K562 (cell line): ENCODE results near the gene PHB1.

Experiments
- HMG20A ChIP-seq: fragments of 450-650 bp; formaldehyde crosslinking; conservative IDR thresholded peaks from 2 replicates; pipeline ENCODE4 v1.4.0; 2020; ENCODE audit warnings: mild to moderate bottlenecking, mixed read lengths
- NR3C1 ChIP-seq: sonication (generic); formaldehyde crosslinking; IDR thresholded peaks from 2 replicates; pipeline ENCODE4 v1.8.1; 2022; ENCODE audit warnings: missing genetic modification reagents
- YY1 ChIP-seq, 3 experiments: IDR thresholded peaks; 2 replicates each; pipeline ENCODE4 v1.6.1; 2011; ENCODE audit warnings: low read length in 2 of 3, mild to moderate bottlenecking in 2 of 3, moderate library complexity in 2 of 3, borderline replicate concordance in 1 of 3, control low read depth in 1 of 3, low read depth in 1 of 3; ENCODE audit not compliant: insufficient read depth in 3 of 3, insufficient replicate concordance in 2 of 3, control insufficient read depth in 1 of 3, insufficient read length in 1 of 3; ENCODE audit errors: extremely low read depth in 1 of 3

DNA sequence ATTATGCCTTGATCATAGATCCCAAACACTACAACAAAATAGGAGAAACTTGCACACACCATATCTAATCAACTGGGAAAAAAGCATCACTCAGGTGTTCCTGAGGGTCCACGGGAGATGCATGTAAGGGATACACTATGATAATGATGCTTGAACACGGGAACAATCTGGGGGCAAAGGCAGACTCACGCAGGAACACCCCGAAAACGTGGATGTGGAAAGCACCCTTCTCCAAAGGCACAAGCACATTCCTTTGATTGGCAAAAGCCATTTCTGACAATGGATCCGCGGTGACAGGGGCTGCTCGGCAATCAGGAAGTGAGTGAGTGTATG, 53.9 kb downstream of the PHB1 start:
- TF ChIP-seq NR3C1 (CRISPR knock-in tag) (no peak), HMG20A (CRISPR knock-in tag) (no peak), YY1 (IDR thresholded peaks at IDR 0.05; ENCODE audit: borderline replicate concordance in 1 of 3, control insufficient read depth in 1 of 3, extremely low read depth in 1 of 3, insufficient read depth in 3 of 3, insufficient read length in 1 of 3, insufficient replicate concordance in 2 of 3, low read depth in 1 of 3, low read length in 2 of 3) (no peak)
